PC-9 (cell line): ENCODE data around the gene VWA3B. TPM values are rescaled to one million over a fixed set of nuclear protein-coding genes. Genes with fewer than 3 reads are reported as not detected.

Experiments used
- BruUV-seq: library from RNA; stranded (reverse); fragments of 400-500 nt; replicated peaks from 2 replicates; lab custom pipeline; 2021; lab: Mats Ljungman, UMichigan
- CTCF ChIA-PET: fragments of 300-600 bp; sonication (Branson Sonifier 250); formaldehyde crosslinking; loops from one replicate; lab custom pipeline; 2022; ENCODE audit warnings: antibody characterized with exemption; lab: Charles Lee
- POLR2A ChIA-PET: fragments of 300-600 bp; sonication (Branson Sonifier 250); formaldehyde crosslinking; loops from one replicate; lab custom pipeline; 2022; ENCODE audit warnings: antibody characterized with exemption; ENCODE audit not compliant: unreplicated experiment; lab: Charles Lee
- DNase-seq, 2 experiments: peaks; one replicate each; pipeline versions ENCODE4 v3.0.0 to v3.0.0-alpha.2; 2015 to 2022; ENCODE audit warnings: mixed read lengths in 1 of 2
- H2AFZ ChIP-seq: fragments of 200-600 bp; sonication (generic); 2 replicates; pipeline ENCODE4 v1.8.1; 2017; ENCODE audit warnings: antibody characterized with exemption
- H3F3A ChIP-seq: fragments of 200-600 bp; sonication (generic); 2 replicates; pipeline ENCODE4 v1.8.1; 2017; ENCODE audit warnings: antibody characterized with exemption, mild to moderate bottlenecking, low read depth; ENCODE audit not compliant: insufficient read depth
- H3K27ac ChIP-seq: fragments of 200-600 bp; sonication (generic); 2 replicates; pipeline ENCODE4 v1.6.1; 2016; ENCODE audit warnings: mixed run types
- H3K27me3 ChIP-seq: fragments of 200-600 bp; sonication (generic); 2 replicates; pipeline ENCODE4 v1.6.1; 2016; ENCODE audit warnings: low read depth, mixed run types; ENCODE audit not compliant: insufficient read depth
- H3K36me3 ChIP-seq: fragments of 200-600 bp; sonication (generic); 2 replicates; pipeline ENCODE4 v1.6.1; 2016; ENCODE audit warnings: low read depth, mixed run types
- H3K4me1 ChIP-seq: fragments of 200-600 bp; sonication (generic); replicated peaks from 2 replicates; pipeline ENCODE4 v1.6.1; 2016; ENCODE audit warnings: mixed run types; ENCODE audit not compliant: insufficient read depth
- H3K4me2 ChIP-seq: fragments of 200-600 bp; sonication (generic); 2 replicates; pipeline ENCODE4 v1.6.1; 2017; ENCODE audit warnings: mixed run types
- H3K4me3 ChIP-seq: fragments of 200-600 bp; sonication (generic); 2 replicates; pipeline ENCODE4 v1.6.1; 2016; ENCODE audit warnings: mixed run types
- H3K79me2 ChIP-seq: fragments of 200-600 bp; sonication (generic); 2 replicates; pipeline ENCODE4 v1.6.1; 2017; ENCODE audit warnings: low read depth, mixed run types
- H3K9me2 ChIP-seq: fragments of 200-600 bp; sonication (generic); 2 replicates; pipeline ENCODE4 v1.8.1; 2017; ENCODE audit warnings: mild to moderate bottlenecking; ENCODE audit not compliant: insufficient read depth
- H3K9me3 ChIP-seq: fragments of 200-600 bp; sonication (generic); 2 replicates; pipeline ENCODE4 v1.8.1; 2016; ENCODE audit warnings: low read depth; ENCODE audit not compliant: insufficient read depth
- H4K20me1 ChIP-seq: fragments of 200-600 bp; sonication (generic); 2 replicates; pipeline ENCODE4 v1.8.1; 2017; ENCODE audit not compliant: insufficient read depth
- EZH2 ChIP-seq: fragments of 200-600 bp; sonication (generic); IDR thresholded peaks from 2 replicates; pipeline ENCODE4 v1.8.0; 2017; ENCODE audit warnings: antibody characterized with exemption, low read depth
- intact Hi-C: fragments of 100-400 bp; cut with micrococcal nuclease; formaldehyde crosslinking; loops from one replicate; pipeline ENCODE4 v1.10.0; 2022; ENCODE audit not compliant: unreplicated experiment
- total RNA-seq: library from RNA; stranded (reverse); gene quantifications from 2 replicates; pipeline ENCODE4 v1.2.3, GENCODE V29; 2021
- TF ChIP-seq, protein P1 (sequence below): fragments of 200-600 bp; sonication (generic); conservative IDR thresholded peaks from 2 replicates; pipeline ENCODE4 v1.6.1; 2017; ENCODE audit warnings: mixed run types, antibody characterized with exemption, mild to moderate bottlenecking, moderate library complexity

The VWA3B gene
- total RNA-seq, 1 experiment from 2014 or later: not detected

DNA sequence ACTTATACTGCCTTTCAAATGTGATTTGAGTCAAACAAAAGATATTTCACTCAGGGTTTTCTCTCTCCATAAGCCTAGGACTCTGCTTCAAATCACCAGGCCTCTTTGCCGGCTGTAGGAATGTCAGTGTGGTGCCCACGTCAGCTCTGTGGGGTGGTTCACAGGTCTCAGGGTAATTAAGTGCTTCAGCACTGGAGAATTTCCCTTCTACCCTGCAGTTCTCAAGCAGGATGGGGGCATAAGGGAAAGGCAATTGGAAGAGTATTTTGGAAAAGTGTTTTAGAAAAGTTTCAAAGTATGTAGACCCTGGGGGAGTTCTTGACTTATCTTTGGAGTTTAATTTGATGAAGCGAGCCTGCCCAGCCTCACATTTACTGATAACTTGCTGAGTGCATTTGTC is 268.9 kb downstream of the VWA3B start:
- peak overlapping the region; percentile 64 for H3K4me2 ChIP-seq
- TF ChIP-seq, protein P1, sequence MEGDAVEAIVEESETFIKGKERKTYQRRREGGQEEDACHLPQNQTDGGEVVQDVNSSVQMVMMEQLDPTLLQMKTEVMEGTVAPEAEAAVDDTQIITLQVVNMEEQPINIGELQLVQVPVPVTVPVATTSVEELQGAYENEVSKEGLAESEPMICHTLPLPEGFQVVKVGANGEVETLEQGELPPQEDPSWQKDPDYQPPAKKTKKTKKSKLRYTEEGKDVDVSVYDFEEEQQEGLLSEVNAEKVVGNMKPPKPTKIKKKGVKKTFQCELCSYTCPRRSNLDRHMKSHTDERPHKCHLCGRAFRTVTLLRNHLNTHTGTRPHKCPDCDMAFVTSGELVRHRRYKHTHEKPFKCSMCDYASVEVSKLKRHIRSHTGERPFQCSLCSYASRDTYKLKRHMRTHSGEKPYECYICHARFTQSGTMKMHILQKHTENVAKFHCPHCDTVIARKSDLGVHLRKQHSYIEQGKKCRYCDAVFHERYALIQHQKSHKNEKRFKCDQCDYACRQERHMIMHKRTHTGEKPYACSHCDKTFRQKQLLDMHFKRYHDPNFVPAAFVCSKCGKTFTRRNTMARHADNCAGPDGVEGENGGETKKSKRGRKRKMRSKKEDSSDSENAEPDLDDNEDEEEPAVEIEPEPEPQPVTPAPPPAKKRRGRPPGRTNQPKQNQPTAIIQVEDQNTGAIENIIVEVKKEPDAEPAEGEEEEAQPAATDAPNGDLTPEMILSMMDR: no peak
- TF ChIP-seq EZH2: no peak
- no peak for DNase-seq
- no peaks in the 10 kb centered on the region for H3K79me2 ChIP-seq
- H2AFZ ChIP-seq: no peak overlapping the region
- ChIA-PET POLR2A (no interaction called here), CTCF (no interaction called here)
- peak overlapping the region; percentile 68; the same call in 1 of the 2 replicates for H3K27ac ChIP-seq
- H3K4me3 ChIP-seq: no peak overlapping the region
- no peaks in the 10 kb centered on the region for H3K27me3 ChIP-seq
- no peaks in the 10 kb centered on the region for H3K36me3 ChIP-seq
- no peaks in the 10 kb centered on the region for H3K9me2 ChIP-seq
- peaks cover 27% of the 10 kb centered on the region; the same call in 1 of the 2 replicates for H3F3A ChIP-seq
- H3K9me3 ChIP-seq: no peaks in the 10 kb centered on the region
- H4K20me1 ChIP-seq: no peaks in the 10 kb centered on the region
- H3K4me1 ChIP-seq: peaks cover 37% of the 10 kb centered on the region
- intact Hi-C loops: no loop called here
- BruUV-seq: no TSS peak

DNA sequence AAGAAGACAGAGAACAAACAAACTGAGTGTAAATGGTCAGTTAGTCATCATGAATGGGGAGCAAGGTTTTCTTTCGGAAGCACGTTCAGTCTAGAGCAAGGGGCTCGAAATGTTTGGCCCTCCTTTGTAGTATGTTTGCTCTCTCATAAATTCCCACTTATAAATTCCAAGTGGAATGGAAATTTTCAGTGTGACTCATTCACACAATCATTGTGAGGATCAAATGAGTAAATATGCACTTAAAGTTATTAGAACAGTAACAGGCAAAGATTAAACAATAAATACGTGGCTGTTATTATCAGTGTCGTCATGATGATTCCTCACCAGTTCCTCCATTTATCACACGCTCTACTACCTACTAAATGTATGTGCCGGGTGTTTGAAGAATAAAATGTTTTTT is 269.8 kb downstream of the VWA3B start:
- CTCF ChIA-PET: no interaction called here
- peak overlapping the region; percentile 10; the same call in 1 of the 2 replicates for H3K4me3 ChIP-seq

DNA sequence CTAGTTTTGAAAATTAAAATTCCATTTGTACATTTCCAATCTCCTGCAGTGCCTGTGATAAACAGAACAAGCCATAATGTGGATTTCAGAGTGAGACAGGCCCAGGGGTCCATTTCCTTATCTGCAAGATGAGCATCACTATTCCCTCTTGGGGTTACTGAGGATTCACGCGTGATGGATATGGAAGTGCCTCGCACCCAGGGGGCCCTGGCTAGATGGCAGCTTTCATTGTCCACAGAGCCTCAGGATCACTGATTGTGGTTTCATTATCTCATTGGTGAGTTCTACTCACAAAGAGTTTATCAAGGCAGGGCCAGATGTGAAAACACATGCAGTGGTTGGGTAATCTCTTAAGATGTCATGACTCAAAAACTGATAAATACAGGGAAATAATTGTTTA is 270.9 kb downstream of the VWA3B start:
- DNase-seq: no peak
- H3K4me1 ChIP-seq: peaks cover 37% of the 10 kb centered on the region
- H2AFZ ChIP-seq: no peak overlapping the region
- H3K36me3 ChIP-seq: no peaks in the 10 kb centered on the region
- CTCF ChIA-PET: no interaction called here
- H3K4me3 ChIP-seq: no peak overlapping the region
- BruUV-seq: no TSS peak
- intact Hi-C loops: no loop called here
- no peaks in the 10 kb centered on the region for H3K9me2 ChIP-seq
- no peaks in the 10 kb centered on the region for H3K79me2 ChIP-seq
- no peaks in the 10 kb centered on the region for H3K27me3 ChIP-seq
- POLR2A ChIA-PET: no interaction called here
- H3F3A ChIP-seq: peaks cover 27% of the 10 kb centered on the region; the same call in 1 of the 2 replicates
- H3K9me3 ChIP-seq: no peaks in the 10 kb centered on the region
- H3K4me2 ChIP-seq: no peak overlapping the region; the same call in 1 of the 2 replicates
- H3K27ac ChIP-seq: no peak overlapping the region
- H4K20me1 ChIP-seq: no peaks in the 10 kb centered on the region
- TF ChIP-seq, protein P1: no peak
- TF ChIP-seq EZH2: no peak

More for the DNA sequence above, 269.8 kb downstream of the VWA3B start:
- Histone ChIP-seq H3K27ac (peak overlapping the region; percentile 68), H2AFZ (peak overlapping the region; percentile 40), H3K9me3 (no peaks in the 10 kb centered on the region), H3K36me3 (no peaks in the 10 kb centered on the region), H3F3A (peaks cover 27% of the 10 kb centered on the region; the same call in 1 of the 2 replicates), H3K27me3 (no peaks in the 10 kb centered on the region), H3K4me2 (peak overlapping the region; percentile 64), H3K79me2 (no peaks in the 10 kb centered on the region), H3K9me2 (no peaks in the 10 kb centered on the region), H4K20me1 (no peaks in the 10 kb centered on the region), H3K4me1 (peaks cover 37% of the 10 kb centered on the region)
- BruUV-seq: no TSS peak
- no peak for TF ChIP-seq EZH2
- TF ChIP-seq, protein P1: no peak
- POLR2A ChIA-PET: no interaction called here
- intact Hi-C loops: no loop called here
- peak in 1 of 2 experiments; percentile 91 for DNase-seq
